NCI-H1417 treated with DMSO at 0.1 percent for 48 hours (cell line): Measurements from ENCODE around the gene S100A14.
"Not testable (repeated sequence)": the region's sequence is repeated elsewhere in the genome, so short reads cannot be mapped to it uniquely, and the experiment has no call there.

Experiments
- DNase-seq: peaks from one replicate; lab custom pipeline; 2025; lab: John Stamatoyannopoulos, UW

S100A14 gene

DNA sequence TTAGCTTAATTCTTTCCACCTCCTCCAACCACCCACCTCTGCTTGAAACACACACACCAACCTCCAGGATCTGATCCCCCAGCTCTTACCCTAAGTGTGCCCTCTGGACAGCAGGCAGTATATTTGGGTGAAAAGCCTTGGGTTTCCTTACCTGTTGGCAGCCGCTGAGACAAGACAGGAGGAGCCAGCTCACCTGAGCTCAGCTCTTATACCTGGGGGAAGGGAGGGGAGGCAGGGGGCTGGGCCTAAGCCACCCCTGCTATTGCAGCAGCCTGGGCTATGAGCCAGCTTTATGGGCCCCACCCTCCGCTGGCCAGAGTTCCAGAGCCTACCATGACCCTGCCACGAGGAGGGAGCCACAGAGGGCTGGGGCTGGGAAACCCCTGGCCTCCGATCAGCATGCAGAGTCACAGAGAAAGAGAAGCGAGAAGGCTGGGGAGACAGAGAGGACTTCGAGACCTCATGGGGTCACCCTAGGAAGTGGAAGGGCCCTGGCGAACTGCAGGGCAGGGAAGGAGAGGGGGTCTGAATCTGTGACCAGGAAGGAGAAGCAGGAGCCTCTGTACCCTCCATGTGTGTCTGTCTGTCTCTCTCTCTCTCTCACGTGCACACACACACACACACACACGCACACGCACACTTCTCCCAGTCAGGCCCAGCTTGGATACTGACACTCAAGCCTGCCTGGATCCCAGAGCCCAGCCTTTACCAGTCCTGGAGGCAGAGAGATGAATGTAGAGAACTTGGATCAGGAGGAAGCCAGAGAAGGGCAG lies at the start of gene S100A14:
S100A14 (minus strand) TSS at position 182 of the 773 bp plus-strand sequence. CDS start 467 bp downstream, outside the sequence.
- DNase-seq = no peak

DNA sequence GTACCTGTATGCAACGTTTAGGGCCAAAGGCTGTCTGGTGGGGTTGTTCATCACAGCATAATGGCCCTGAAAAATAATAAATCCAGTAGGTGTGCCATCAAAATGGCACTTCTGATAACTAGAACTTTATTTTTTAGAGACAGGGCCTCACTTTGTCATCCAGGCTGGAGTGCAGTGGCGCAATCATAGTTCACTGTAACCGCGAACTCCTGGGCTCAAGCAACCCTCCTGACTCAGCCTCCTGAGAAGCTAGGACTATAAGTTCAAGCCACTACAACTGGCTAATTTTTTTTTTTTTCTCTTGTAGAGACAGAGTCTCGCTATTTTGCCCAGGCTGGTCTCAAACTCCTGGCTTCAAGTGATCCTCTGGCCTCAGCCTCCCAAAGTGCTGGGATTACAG lies 47.1 kb upstream of the S100A14 start:
- DNase-seq = no peak

DNA sequence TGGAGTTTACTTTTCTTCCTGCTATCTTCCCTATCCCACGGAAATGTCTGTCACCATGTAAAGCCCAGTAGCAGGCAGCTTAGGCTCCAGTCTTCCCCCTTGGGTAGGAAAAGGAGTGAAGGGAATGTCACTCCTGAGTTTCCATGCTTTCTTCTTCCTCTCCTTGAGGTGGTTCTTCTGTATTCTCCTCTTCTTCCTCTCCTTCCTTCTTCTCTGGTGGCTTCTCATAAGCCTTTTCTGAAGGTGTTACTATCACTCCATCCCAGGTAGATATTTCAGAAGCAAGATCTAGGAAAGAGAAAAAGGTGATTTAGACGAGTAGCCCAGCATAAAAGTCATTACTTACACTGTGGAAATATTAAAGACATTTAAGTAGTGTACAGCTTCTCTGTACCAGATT lies 46.1 kb upstream of the S100A14 start:
- DNase-seq = no peak

DNA sequence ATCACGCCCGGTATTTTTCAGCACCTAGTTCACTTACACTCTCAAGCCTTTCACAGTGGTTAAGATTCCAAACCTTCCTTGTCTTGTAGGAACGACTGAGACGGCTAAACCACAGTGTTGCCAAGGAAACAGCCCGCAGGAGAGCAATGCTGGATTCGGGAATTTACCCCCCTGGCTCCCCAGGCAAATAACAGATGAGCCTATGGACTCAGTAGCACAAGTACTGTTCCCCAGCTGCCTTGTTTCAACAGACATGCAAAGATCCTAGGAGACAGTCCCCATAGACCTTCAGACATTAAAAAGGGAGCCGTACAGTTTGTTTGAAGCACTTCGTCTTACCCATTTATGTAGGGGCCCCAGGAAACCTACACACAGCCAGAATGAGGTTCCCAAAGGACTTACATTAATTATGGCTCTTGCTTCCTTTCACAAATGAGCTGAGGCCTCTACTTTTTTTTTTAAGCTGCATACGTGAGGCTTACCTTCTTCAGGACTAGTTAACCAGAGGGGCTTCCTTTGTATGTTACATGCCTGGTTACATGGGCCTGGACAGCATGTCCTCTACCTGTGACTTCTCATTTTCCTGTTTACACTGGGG lies 45.1 kb upstream of the S100A14 start:
- DNase-seq = no peak

DNA sequence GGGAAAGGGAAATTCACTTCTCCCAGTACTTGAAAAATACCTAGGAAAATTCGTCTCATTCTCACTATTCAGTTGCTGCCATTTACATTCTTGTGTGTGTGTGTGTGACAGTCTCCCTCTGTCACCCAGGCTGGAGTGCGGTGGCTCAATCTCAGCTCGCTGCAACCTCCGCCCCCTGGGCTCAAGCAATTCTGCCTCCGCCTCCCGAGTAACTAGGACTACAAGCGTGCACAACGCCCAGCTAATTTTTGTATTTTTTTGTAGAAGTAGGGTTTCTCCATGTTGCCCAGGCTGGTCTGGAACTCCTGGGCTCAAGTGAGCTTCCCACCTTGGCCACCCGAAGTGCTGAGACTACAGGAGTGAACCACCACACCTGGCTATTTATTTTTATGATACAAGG lies 43.5 kb upstream of the S100A14 start:
- no peak for DNase-seq

DNA sequence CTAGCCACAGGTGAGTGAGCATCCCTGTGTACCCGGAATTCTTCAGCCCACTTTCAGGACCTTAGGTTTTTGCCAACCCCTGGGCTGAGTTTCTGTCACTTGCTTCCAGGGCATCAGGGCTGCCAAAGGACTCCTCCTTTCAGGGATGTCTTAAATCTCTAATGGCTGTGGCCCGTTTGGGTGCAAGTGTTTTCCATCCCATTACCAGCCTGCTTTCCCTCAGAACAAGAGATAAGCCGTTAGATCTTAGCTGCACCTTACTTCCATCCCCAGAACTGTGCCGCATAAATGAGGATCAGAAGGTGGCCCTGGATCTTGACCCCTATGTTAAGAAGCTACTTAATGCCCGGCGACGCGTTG lies 43.0 kb upstream of the S100A14 start:
- no peak for DNase-seq

DNA sequence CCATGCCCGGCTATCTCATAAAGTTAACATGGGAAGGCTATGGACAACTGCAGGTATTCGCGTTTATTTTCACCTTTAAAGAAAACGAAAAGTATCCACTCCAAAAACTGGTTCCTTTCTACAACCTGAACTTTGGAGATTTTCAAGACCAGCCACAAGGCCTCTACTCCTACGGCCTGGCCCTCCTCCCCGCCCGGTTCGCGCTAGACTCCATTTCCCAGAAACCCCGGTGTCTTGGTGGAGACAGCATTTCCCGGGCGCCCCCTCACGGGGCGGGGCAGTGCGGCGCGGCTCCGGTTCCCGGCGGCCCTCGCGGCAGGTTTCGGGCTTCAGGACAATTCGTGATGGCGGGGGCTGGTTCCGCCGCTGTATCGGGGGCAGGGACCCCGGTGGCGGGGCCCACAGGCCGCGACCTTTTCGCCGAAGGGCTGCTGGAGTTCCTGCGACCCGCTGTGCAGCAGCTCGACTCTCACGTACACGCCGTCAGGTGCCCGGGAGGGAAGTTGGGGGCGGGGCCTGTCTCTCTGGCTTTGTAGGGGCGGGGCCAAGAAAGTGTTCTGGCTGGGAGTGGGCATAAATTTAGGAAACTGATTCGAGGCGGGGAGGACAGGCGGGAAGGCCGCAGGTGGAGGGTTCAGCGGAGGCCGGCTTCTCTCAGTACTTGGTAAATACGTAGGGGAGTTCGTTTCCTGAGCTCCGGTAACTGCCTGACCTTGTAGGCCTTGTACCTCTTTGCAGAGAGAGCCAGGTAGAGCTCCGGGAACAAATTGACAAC lies 42.5 kb upstream of the S100A14 start, which contains the start of gene SNAPIN:
SNAPIN (plus strand) TSS at position 304 of the 775 bp plus-strand sequence; CDS start at position 345, 41 bp downstream.
- DNase-seq = peak; percentile 30

DNA sequence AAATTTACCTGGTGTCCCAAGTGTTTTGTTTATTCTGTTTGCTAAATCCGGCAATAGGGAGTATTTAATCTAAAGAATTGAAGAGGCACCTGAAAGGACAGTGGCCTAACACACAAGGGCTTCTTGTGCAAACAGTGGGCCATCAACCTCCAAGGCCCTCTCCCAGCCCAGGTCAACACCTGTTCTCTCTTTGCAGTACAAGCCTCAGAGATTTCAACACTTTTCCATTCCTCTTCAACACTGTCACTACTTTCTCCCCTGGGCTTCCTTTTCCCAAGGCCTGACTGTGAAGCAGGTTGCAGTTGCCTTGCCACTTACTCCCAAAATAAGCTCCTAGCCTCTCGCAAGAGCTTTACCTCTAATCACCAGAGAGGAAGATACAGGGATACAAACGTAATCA lies 39.2 kb upstream of the S100A14 start:
- DNase-seq = no peak

DNA sequence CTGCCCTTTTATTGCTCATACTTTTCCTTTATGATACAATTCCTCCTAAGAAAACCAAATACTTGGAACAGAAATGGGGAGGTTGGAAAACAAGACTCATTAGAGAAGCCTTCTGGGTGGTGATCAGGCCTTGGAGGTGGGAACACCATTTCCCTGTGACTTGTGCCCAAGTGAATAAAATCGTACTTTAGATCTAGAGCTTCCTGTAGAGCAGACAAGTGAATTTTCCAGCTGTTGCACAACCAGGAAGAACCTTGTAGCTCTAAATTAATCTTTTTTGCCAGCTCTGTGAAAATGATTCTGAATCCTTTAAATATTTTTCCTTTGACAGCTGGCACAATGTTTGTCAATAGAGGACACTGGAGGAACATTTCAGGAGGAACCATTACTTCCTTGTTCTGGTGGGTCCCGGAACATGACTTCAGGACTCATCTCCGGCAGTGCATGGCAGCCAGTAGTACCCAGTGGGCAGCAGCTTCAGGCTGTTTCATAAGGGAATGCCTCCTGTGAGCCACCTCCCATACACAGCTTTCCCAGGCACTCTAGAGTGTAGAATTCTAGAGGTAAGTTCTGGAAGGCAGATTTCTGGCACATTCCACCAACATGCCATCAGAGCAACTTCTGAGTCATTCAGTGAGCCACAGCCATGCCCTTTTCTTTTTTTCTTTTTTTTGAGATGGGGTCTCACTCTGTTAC lies 36.8 kb upstream of the S100A14 start:
- no peak for DNase-seq

DNA sequence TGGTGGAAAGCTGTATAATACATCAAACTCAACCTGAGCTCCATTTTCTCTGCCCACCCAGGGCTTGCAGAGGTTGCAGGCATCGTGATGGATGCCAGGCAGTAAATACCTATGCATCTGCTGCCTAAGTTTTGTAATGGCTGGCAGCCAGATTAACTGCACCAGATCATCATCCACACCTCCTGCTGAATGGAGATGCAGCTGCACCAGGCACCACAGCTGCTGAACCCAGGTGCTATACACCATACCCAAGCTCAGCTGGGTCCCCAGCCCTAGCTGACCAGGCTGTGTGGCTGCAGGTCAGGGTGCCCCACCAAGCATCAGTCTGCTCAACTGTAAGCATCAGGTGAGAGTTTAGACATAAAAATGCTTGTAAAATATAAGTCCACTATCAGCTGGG lies 35.6 kb upstream of the S100A14 start:
- no peak for DNase-seq

DNA sequence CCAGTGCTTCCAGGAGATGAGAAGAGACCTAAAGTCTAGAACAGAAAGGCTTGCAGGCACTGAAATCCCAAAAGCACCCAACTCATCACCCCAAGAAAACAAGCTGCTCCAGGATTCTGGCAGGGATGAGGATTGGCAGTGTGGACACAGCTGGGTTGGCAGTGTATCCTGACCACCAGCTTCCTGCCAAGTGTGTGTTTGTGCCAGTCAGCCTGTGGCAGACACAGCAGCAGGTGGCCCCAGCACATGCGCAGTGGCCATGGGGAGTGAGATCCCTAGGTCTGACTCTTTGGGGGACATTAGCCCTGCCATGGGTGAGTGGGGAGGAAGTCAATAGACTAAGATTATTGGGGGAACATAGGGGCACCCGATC lies 33.7 kb upstream of the S100A14 start:
- no peak for DNase-seq

DNA sequence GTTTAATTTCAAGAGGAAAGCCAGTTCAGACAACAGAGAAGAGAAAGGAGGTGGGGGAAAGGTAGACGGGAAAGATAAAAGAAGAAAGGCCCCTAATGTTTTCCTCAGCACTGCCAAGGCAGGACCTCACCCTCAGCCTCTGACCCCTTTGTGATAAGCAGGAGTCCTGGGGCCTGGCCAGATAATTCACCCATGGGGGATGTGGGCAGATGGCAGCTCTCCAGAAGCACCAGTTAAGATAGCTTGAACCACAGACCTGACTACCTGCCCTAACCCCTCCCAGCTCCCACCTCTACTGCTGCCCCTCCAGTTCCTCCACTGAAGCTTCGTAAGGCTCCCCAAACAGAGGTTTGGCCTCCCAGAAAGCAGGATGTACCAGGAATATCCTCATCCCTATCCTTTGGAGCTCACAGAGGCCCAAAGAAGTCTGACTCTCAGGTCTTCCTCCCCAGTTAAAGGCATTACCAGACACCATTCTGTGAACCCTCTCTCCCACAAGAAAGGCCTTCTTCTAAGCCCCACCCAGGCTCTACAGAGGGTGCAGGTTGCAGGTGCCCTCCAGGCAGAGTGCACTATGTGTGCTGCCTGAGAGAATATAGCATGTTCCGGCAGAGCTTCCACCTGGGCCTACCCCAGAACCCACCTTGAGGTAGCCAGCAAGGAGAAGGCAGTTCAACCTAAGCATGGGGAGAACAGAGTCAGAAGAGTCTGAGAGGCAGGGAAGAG lies 33.2 kb upstream of the S100A14 start:
- no peak for DNase-seq

DNA sequence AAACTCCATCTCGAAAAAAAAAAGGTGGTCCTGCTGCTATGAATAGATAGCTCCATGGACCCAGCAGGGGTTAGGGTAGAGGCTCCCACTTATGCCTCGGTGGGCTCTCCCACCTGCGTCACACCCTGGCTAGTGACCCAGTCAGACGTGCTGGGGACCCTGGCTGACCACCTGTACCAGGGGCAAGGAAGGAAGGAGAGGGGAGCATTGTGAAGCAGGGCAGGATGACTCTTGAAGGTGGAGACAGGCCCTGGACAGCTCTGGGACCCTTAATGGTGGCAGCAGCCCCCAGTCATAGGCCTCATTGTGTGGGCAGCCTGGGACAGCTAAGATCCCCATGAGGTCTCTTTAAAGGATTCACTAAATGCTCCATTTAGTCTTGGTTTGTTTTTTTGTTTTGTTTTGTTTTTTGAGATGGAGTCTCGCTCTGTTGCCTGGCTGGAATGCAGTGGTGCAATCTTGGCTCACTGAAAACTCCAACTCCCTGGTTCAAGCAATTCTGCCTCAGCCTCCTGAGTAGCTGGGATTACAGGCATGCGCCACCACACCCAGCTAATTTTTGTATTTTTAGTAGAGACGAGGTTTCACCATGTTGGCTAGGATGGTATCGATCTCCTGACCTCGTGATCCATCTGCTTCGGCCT lies 32.0 kb upstream of the S100A14 start:
- DNase-seq = no peak

DNA sequence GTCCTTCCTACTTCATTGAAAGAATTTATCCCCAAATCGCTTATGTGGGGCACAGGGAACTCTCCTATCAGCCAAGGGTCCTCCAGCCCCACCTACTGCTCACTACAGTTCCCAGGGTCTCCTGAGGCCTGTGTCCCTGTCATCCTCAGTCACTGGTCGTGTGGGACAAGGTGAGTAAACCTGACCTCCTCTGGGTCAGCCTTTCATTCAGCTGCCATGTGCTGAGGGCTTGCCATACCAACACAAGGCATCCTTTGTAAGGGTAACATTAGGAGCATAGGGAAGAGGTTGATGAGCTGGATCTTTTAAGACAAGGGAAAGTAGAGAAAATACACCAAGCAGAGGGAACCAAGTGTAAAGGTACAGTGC lies 31.2 kb upstream of the S100A14 start:
- no peak for DNase-seq

DNA sequence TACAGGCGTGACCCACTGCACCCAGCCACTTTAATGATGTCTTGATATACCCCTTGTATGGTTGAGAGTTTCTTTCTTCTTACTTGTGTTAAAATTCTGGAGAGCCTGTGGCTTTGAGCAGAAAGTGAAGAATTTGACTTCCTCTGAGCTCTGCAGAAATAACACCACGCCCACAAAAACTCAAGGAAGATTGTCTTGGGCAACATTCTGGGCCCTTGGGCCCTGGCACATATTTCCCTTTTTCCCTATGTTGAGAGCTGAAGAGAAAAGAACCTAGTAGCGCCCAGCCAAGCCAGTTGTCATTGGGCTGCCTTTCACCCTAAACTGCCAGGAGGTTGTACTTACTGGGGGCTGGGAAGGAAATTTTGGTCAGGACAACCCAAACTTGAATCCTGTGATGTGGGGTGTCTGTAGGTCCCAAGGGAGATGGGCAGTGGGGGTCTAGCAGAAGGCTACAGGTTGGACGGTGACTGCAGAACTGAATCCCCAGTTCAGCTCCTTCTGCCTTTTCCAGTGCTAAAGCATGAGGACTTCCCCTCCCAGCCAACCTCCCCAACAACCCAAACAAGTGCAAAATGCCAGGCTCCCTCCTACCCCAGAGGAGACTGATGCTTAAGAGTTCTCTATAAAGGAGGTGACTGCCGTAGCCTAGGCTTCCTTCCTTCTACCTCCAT lies 30.7 kb upstream of the S100A14 start:
- DNase-seq = no peak

DNA sequence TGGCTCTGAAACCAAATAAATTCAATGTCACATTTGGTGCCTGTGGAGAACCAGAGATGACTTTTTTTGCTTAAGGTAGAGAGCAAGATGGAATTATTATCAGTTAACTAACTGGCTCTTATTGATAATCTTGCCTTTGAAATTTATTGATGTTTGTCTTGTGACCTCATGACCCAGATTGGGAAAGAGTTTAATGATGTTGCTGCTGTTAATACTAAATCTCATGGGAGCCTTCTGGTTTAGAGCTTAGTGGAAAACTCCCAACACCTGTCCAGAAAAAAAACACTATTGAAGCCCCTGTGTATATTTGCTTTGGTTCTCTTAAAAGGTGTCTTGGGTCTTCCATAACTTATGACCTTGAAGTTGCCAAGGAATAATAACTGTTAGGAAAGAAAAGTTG lies 27.7 kb upstream of the S100A14 start:
- DNase-seq = no peak

DNA sequence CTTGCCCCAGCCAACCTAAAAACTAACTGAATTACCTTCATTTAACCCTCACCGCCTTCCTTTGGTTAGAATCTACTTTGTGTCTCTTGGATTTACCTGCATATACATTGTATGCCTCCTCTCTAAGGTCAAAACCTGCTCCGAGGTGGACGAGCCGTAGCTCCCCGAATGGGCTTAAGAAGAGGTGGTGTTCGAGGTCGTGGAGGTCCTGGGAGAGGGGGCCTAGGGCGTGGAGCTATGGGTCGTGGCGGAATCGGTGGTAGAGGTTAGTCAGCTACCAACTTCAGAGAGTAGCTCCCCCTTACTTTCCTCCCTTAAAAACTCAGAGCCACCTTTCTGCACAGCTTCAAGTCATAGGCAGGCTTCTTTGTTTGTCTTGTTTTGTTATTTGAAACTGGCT lies 27.0 kb upstream of the S100A14 start:
- DNase-seq = no peak

DNA sequence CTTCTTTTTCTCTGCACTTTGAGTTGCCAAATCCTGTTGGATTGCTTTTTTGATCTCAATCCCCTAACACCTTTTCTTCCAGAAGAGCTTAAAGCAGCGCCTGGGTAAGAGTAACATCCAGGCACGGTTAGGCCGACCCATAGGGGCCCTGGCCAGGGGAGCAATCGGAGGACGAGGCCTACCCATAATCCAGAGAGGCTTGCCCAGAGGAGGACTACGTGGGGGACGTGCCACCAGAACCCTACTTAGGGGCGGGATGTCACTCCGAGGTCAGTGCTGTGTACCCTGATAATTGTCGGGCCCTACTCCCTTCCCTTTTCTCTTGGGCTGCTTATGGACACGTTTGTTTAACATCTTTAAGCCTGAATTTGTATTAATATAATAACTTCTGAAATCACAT lies 26.0 kb upstream of the S100A14 start:
- DNase-seq = no peak

DNA sequence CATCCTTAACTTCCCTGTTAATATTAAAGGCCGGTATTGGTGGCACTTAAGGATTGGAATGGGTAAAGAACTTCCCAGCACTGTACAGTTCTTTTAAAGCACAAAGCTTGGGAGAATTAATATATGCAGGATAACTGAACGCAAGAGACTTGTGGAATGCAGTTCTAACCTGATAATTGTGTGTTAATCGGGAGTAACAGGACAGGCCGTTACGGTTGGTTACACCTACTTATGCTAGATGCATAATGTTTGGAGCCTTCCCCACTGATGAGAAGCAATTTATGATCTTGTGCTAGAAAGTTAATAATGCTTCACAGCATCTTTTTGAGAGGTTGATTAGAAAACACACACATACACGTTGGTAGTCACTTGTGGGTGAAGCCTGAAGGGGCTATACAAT lies 24.7 kb upstream of the S100A14 start:
- DNase-seq = no peak

DNA sequence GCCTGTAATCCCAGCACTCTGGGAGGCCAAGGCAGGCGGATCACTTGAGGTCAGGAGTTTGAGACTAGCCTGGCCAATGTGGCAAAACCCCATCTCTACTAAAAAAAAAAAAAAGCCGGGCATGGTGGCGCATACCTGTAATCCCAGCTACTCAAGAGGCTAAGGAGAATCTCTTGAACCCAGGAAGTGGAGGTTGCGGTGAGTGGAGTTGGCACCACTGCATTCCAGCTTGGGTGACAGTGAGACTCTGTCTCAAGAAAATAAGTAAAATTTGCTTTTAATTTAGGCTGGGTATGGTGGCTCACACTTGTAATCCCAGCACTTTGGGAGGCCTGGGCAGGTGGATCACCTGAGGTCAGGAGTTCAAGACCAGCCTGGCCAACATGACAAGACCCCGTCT lies 24.1 kb upstream of the S100A14 start:
- DNase-seq = not testable (repeated sequence)

DNA sequence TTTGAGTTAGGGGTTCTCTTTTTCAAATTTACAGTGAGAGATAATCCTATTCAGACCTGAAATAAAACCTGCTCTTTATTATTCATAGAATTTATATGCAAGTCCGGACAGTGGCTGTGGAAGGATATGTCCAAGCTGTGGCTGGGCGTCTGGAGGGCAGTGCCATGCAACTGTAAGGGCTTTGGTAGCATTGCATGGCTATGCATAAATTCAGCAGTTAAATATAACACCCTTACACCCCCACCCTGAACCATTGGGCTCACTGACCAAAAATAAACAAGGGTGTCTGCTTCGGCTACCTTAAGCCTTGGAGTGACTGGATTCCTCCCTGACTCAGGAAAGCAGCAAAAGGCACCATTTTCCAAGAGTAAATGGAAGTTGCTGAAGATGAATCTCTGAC lies 23.2 kb upstream of the S100A14 start:
- no peak for DNase-seq
